Lung (tissue), 12 donors: Measurements from ENCODE around the gene ONECUT2. TPM values are rescaled to one million over a fixed set of nuclear protein-coding genes. Genes with fewer than 3 reads are reported as not detected.

Experiments
- ATAC-seq: fragments of 200-7000 bp; cut with Tn5 transposase; one replicate; pipeline ENCODE4 v1.9.1; 2020; ENCODE audit warnings: moderate number of reproducible peaks; ENCODE audit not compliant: insufficient read depth, low FRiP score
- DNase-seq, 3 donors: peaks; one replicate each; pipeline ENCODE4 v3.0.0-alpha.2; 2013 to 2017
- H3K27ac ChIP-seq, 2 donors: one replicate each; pipeline ENCODE4 v1.5.1; 2013; ENCODE audit warnings: mild to moderate bottlenecking in 2 of 2, moderate library complexity in 2 of 2, control low read depth in 1 of 2, inconsistent platforms in 1 of 2, low read depth in 1 of 2, low read length in 1 of 2
- H3K27me3 ChIP-seq, 3 donors: one replicate each; pipeline ENCODE4 v1.5.1; 2013; ENCODE audit warnings: low read length in 2 of 3; ENCODE audit not compliant: control insufficient read depth in 3 of 3, insufficient read depth in 3 of 3
- H3K36me3 ChIP-seq, 4 donors: one replicate each; pipeline ENCODE4 v1.5.1; 2013; ENCODE audit warnings: low read length in 4 of 4, mild to moderate bottlenecking in 1 of 4, moderate library complexity in 1 of 4; ENCODE audit not compliant: control insufficient read depth in 4 of 4, insufficient read depth in 4 of 4
- H3K4me1 ChIP-seq, 5 donors: one replicate each; pipeline ENCODE4 v1.5.1; 2013; ENCODE audit warnings: low read length in 5 of 5, mild to moderate bottlenecking in 2 of 5, moderate library complexity in 1 of 5; ENCODE audit not compliant: control insufficient read depth in 5 of 5, insufficient read depth in 5 of 5
- H3K4me3 ChIP-seq: one replicate; pipeline ENCODE4 v1.5.1; 2013; ENCODE audit warnings: mild to moderate bottlenecking, control low read depth, moderate library complexity
- H3K9ac ChIP-seq, 2 donors: one replicate each; pipeline ENCODE4 v1.5.1; 2013; ENCODE audit warnings: low read length in 2 of 2, control low read depth in 1 of 2; ENCODE audit not compliant: insufficient read depth in 1 of 2
- H3K9me3 ChIP-seq, 4 donors: one replicate each; pipeline ENCODE4 v1.5.1; 2013; ENCODE audit warnings: low read length in 3 of 4, mild to moderate bottlenecking in 1 of 4, moderate library complexity in 1 of 4; ENCODE audit not compliant: control insufficient read depth in 4 of 4, insufficient read depth in 3 of 4
- WGBS, 2 donors: extraction: QIAGEN DNeasy Blood & Tissue Kit; methylation state at CpG; one replicate each; pipeline ENCODE4 v1.1.7; 2013; 5-methylcytosine and 5-hydroxymethylcytosine counted together
- polyA plus RNA-seq, 2 donors: library from polyadenylated mRNA; stranded (reverse); fragments of 200-250 nt; gene quantifications; one replicate each; pipeline ENCODE4 v1.2.1, GENCODE V29; 2013
- total RNA-seq, 2 donors: library from RNA; depleted of rRNA in 1 of 2; stranded (reverse); fragments of >200 nt in 1 of 2; gene quantifications; one replicate each; pipeline ENCODE4 v1.2.1, GENCODE V29; 2014 to 2021
- TF ChIP-seq, protein P1 (sequence below): IDR thresholded peaks from 2 replicates; pipeline ENCODE4 v1.5.1; 2012; ENCODE audit warnings: mild to moderate bottlenecking; ENCODE audit errors: control extremely low read depth, extremely low read depth
- donor health status: control.
- donor health status: control.
- donor health status: Bipolar disorder and iron deficiency.
- donor health status: healthy.
- donor health status: DM: yes; HTN: yes; CAD: no.

Gene ONECUT2
- total and polyA plus RNA-seq, 4 donors = 0.01 to 0.06 (median 0.02) TPM; not detected in 1

DNA sequence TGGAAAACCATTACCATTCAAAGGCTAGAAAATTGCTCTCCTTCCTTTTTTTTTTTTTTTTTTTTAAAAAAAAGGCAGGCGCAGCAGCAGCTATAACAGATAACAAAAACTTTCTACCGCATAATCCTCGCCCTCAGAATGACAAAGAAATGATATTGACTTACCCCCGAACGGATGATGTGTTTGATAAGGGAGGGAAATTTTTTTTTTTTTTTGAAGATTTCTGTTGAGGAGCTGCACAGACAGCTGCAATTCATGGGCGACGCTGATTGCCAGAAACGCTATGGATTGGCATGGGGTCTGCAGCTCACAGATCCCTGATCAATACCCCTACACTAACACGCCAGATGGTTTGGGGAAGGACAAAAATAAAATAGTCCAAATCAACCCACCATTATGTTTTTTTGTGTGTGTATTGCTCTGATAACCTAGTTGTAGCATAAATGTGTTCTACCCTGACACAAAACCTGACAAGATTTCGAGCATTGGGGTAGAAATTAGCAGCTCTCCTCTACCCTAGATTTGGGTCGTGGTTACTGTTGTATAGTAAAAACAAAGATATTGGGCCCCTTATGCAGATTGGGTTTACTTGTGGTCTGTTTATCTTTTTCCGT lies 3.6 kb upstream of the ONECUT2 start:
- peaks cover 12 to 85% (median 79%) of the 10 kb centered on the region in 3 donors for H3K27me3 ChIP-seq
- no peak overlapping the region for H3K9ac ChIP-seq
- ATAC-seq = no peak
- no peak overlapping the region for H3K27ac ChIP-seq
- H3K4me3 ChIP-seq = no peak overlapping the region
- TF ChIP-seq, protein P1, sequence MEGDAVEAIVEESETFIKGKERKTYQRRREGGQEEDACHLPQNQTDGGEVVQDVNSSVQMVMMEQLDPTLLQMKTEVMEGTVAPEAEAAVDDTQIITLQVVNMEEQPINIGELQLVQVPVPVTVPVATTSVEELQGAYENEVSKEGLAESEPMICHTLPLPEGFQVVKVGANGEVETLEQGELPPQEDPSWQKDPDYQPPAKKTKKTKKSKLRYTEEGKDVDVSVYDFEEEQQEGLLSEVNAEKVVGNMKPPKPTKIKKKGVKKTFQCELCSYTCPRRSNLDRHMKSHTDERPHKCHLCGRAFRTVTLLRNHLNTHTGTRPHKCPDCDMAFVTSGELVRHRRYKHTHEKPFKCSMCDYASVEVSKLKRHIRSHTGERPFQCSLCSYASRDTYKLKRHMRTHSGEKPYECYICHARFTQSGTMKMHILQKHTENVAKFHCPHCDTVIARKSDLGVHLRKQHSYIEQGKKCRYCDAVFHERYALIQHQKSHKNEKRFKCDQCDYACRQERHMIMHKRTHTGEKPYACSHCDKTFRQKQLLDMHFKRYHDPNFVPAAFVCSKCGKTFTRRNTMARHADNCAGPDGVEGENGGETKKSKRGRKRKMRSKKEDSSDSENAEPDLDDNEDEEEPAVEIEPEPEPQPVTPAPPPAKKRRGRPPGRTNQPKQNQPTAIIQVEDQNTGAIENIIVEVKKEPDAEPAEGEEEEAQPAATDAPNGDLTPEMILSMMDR = no peak
- no peaks in the 10 kb centered on the region for H3K36me3 ChIP-seq
- peaks cover 0 to 21% (median 0%) of the 10 kb centered on the region in 4 donors for H3K9me3 ChIP-seq
- no peak for DNase-seq
- 10% methylated on average over 12 of the region's 12 CpGs for WGBS, 2 donors
- H3K4me1 ChIP-seq = peaks cover 0 to 35% (median 4%) of the 10 kb centered on the region in 5 donors

DNA sequence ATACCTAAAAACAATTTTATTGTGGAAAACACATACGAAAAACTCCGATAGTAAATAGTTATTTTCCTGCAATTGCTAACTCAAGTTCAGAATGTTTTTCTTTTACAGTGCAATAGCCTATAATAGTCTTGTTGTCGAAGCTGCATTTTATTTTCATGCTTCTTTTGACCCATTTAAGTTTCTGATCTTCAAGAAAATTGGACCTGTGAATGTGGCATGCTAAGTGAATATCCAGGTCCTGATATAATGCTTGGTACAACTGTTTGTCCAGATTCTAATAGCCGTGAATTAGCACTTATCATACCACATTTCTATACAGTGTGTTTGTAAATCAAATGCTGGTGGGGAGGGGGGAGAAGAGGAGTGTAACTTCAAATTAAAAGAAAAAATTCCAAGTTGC lies 3.0 kb upstream of the ONECUT2 start:
- H3K4me1 ChIP-seq = peaks cover 0 to 38% (median 4%) of the 10 kb centered on the region in 5 donors
- H3K9ac ChIP-seq = no peak overlapping the region
- no peak overlapping the region for H3K27ac ChIP-seq
- peaks cover 0 to 21% (median 0%) of the 10 kb centered on the region in 4 donors for H3K9me3 ChIP-seq
- TF ChIP-seq, protein P1 = no peak
- 27 to 28% methylated on average over 4 of the region's 4 CpGs for WGBS, 2 donors
- H3K4me3 ChIP-seq = no peak overlapping the region
- ATAC-seq = no peak
- H3K27me3 ChIP-seq = peaks cover 12 to 85% (median 79%) of the 10 kb centered on the region in 3 donors
- no peaks in the 10 kb centered on the region for H3K36me3 ChIP-seq
- DNase-seq = no peak

DNA sequence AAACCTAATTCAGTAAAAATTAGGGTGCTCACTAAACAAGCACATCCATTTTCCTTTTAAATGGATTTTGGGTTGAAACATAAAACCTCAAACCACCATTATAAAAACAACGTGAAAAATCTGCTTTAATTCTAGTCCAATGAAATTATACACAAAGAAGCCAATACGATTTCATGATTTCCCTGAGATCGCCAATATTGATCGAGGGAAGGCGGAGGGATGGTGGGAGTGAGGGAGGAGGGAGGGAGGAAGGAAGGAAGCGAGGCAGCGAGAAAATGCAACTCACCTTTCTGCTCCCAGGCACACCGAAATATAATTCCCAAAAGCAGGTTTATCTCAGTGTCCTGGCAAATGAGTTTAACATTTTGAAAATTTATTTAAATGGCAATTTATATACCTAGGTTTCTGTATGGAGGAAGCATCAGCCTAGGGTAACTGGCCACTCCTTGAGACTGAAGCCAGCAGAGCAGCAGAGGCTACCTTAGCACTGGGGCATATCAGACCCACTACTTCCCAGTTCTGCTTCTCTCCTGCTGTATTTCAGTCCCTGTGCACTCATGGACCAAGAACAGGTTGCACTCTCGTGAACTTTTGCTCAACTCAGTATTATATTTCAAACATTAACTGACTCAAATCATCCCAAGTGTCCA lies 2.3 kb upstream of the ONECUT2 start:
- Histone ChIP-seq H3K27me3 (peaks cover 14 to 88% (median 83%) of the 10 kb centered on the region in 3 donors), H3K27ac (no peak overlapping the region), H3K4me3 (no peak overlapping the region), H3K4me1 (peaks cover 0 to 35% (median 4%) of the 10 kb centered on the region in 5 donors), H3K9me3 (peaks cover 0 to 20% (median 0%) of the 10 kb centered on the region in 4 donors), H3K9ac (no peak overlapping the region), H3K36me3 (no peaks in the 10 kb centered on the region)
- TF ChIP-seq, protein P1 = no peak
- 4 to 8% methylated on average over 9 of the region's 9 CpGs for WGBS, 2 donors
- ATAC-seq (no peak), DNase-seq (no peak)
